DMS153 treated with DMSO at 0.1 percent for 48 hours (cell line): ENCODE measurements around the gene NDST3.
A peak's percentile ranks its signal among the peaks of the same experiment; 100 is the strongest.
"Not testable (repeated sequence)": the region's sequence is repeated elsewhere in the genome, so short reads cannot be mapped to it uniquely, and the experiment has no call there.

Source experiments
- DNase-seq: peaks from one replicate; lab custom pipeline; 2025; ENCODE audit not compliant: unreplicated experiment; lab: John Stamatoyannopoulos, UW

NDST3 gene

DNA sequence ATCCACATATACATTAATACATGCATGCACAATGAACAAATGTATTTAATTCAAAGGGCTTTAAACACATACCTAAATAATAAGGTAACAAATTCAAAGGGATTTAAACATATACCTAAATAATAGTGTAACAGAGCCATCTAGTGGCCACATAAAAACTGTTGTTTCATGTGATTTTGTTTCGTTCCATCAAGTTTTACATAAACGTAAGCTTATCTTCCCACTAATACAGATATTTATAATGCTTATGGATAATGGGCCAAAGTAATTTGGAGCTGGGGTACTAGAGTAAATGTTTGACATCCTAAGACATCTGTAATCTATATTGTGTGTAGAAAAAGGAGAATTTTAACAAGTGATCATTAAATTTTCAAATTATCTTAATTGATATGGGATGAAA is 236.2 kb downstream of the NDST3 start:
- DNase-seq = peak; percentile 31

DNA sequence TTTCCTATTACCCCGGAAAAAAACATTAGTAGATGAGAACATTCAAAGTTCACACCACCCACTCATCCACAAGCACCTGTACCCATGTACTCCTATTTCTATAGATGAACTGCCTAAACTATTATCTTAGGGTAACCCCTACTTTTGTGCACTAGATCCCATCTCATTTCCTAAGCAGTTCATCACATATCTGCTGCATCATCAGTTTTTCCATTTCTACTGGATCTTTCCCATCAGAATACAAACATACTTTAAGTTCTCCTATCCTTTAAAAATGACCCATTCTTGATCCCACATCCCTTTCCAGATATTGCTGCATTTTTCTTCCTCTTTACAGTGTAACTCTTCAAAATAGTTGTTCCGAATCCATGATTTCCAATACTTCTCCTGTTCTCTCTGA is 237.5 kb downstream of the NDST3 start:
- no peak for DNase-seq

DNA sequence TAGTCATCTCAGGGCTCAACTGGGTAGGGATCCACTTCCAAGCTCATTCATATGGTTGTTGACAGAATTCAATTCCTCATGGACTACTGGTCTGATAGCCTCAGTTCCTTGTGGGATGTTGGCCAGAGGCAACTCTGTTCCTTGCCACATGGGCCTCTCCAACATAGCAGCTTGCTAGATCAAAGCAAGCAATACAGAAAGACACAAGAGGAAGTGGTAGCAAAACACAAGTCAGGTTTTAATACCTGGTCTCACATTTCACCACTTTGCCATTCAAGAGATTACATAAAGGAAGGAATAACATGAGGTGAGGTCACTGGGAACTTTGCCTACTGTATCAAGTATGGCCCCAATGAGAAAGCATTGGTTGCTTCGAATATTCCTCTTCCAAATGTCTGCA is 239.4 kb downstream of the NDST3 start:
- no peak for DNase-seq

DNA sequence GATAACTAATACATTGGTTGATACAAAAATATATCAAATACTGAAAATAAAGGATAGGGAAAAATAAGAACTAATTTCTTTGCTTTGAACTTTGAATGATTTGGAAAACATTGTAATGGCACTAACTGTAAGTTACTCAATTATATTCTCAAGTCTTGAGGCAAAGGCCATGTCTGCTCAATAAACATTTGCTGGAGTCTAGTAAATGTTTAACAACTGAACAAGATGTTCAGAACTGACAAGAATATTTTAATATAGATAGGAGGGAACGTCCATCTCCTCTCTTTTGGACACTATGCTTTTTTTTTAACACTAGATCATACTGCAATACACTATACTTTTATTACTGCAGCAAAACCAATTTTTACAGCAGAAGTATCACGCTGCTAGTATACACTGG is 242.3 kb downstream of the NDST3 start:
- no peak for DNase-seq

DNA sequence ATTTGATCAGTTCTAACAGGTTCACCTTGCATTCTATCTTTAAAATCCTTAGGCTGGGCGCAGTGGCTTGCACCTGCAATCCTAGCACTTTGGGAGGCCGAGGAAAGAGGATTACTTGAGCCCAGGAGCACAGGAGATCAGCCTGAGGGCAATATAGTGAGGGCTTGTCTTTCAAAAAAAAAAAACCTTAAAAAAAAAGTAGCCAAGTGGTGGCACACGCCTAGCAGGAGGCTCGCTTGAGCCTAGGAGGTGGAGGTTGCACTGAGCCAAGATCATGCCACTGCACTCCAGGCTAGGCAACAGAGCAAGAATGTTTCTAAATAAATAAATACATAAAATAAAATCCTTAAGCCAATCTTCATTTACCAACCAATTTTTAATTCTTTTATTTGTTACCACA is 243.0 kb downstream of the NDST3 start:
- no peak for DNase-seq

DNA sequence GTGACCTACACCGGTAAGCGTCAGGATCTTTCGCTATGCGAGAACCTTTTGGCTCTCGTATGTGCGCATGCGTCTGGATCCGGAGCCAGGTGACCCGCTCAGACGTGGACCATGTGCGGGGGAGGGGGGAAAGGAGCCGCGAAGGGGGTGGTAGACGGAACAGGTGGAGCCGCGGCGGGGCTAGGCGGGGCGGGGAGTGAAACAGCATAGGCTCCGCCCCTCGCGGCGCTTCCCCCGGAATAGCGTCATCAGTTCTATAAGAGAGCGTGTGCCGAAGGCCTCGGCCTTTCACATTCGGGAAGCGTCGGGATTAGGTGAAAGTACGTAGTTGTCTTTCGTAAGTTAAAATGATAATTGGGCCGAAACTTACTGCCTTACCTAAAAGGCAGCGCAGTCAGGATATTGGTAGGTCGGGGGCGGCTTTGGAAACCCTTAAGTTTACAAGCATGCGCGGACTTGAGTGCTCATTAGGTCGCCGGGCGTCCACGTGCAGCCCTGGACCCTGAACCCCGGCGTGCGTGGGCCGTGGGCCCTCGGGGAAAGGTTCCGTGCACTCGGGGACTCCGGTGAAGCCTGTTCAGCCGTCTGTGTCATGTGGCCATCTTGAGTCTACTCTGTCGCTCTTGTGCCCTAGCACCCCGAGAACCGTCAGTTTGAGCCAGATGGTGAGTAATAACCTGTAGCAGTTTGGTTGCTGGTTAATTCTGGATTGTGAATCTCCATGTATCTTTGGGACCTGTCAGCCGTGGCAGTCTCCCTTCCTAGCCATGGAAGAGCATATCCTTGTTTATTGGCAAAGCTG is 244.4 kb downstream of the NDST3 start:
- DNase-seq = peak; percentile 93

DNA sequence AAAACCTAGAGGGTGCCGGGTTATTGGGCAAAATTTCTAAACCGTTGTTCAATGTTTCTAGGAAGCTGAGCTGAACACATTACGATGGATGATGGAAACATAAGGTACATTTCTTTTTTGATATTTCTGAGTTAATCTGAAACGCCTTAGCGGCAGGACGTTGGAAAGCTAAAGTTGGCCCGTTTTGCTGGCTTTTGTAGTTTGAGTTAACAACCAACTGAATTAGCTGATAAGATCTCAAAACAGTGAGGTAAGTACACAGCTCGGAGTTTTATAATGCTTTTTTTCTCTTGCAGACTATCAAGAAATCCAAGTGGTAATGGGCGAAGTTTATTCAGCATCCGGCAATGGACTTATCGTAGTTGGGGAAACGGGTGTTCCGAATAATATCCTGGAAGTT is 245.0 kb downstream of the NDST3 start:
- no peak for DNase-seq

DNA sequence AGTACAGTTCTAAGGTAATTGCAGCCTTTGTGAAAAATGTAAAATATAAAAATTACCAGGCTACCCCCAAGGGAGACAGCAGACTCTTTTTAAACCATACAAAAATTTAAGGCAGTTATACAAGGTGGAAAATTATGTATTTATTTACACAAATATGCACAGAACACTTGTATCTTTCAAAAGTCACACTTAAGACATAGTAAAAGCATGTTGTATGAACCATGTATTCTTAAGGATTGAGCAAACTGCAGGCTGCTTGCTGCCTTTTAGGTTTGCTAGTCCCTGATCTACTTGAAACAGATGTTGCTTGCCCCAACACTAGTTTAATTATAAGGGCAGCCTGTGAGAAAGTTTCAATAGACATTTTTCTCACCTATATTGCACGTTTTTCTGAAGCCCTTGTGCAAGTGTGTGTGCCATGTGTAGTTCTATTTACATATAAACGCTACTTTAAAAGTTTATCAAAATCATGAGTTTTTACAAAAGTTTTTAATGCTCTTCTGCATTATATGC is 245.7 kb downstream of the NDST3 start:
- no peak for DNase-seq

DNA sequence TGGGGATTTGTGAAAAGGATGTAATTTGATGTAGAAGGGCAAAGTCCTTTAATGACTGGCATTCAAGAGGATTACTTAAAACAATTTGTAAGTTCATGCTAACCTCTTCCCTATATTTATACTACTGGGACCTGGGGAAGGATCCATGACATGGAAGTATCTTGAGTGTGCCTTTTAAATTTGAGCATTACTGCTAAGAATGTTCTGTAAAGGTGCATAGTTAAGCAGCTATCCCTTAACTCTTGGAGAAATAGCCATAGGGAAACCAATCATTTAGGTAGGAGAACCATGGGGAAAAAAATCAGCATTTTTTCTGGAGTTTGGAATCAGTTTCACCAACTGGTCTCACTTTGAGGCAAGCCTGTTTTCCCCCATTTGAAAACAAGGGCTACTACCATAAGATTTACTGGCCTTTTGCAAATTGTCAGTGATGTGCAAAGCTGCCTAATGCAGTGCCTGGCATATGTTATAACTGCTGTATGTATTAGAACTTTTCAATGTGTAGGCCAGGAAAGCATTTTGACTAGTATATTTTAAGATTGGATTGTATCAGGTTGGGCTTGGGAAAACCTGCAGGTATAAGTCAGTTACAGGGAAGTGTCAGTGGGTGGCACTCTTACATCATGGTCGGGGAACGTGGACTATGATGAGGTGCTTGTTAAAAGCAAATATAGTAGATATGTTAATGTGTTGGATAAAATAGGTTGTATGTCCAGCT is 246.4 kb downstream of the NDST3 start:
- DNase-seq = peak; percentile 47

DNA sequence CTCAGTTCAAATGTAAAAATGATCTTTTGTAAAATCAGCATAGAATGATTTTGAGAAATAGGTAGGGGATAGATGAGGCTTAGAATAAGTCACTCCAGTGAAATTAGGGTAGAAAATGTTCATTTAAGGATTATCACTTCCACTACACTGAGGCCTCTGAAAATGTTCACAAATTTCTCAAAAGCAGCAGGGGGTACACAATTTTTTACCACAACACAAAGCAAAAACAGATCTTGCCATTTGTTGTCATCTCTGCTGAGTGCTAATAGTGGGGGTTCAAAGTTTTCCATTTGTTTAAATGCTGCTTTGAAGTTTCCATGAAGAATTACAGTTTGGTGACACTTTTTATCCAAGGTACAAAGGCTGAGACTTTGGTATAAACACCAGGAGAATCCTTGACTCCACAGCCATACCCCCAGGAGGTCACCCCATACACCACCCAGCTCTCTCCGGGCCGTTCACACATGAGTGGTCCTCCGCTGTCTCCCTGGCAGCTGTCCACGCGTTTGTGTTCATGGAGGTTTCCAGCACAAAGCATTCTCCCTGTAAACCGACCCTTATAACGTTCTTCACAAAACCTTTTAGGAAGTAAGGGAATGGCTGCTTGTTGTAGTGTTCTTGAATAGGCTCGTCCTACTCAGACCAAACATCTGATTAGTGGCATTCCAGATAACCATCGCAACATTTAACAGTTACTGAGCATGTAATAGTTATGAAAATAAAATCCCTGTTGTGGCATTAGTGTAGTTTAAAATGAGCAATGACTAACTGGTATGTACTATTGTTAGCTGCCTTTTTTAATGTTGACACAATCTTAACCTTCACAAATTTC is 247.5 kb downstream of the NDST3 start:
- no peak for DNase-seq

DNA sequence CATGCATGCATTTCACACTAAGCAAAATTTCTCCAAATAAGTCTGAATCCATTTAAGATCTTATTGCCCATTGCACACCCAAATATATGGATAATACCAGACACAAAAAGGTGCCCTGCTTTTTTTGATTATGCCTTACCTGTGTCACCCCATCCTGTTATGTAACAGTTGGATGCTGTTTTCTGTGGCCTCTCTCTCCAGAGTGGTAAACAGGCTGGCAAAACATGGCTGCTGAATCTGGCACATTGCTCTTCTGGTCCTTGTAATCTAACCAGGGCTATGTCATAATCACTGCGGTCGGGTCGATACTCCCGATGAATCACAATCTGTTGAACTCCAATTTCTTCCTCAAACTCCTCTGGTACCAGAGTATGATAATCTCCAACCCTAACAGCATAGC is 248.4 kb downstream of the NDST3 start:
- DNase-seq = no peak

DNA sequence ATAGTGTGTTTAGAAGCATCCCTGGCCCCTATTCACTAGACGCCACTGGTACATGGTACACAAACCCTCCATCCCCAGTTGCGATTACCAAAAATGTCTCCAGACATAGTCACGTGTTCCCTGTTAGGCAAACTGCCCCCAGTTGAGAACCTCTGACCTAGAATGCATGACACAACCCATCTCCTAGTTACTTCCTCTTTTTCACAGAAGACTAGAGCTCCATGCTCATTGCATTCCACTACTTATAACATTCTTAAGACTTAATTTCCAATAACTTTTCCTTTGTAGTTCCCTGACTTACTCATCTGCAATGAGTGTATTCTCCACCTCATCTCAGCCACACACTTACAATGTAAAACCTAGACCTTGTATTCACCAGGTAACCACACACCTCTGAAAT is 249.9 kb downstream of the NDST3 start:
- no peak for DNase-seq

DNA sequence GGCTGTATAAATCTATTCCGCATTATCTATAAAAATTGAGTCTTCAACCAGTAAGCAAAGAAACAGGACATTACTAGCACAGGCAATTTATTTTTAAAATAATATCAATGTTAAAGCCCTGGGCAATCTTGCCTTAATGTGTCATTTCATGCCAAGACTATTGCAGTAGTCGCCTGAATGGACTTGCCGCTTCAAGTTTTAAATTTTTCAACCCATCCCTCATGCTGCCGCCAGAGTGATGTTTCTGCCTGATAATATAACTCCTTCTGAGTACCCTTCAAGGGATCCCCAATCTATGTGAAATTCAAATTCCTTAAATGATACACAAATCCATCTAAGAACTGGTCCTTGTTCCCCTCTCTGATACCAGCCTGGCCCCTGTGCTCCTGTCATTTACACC is 251.6 kb downstream of the NDST3 start:
- no peak for DNase-seq

DNA sequence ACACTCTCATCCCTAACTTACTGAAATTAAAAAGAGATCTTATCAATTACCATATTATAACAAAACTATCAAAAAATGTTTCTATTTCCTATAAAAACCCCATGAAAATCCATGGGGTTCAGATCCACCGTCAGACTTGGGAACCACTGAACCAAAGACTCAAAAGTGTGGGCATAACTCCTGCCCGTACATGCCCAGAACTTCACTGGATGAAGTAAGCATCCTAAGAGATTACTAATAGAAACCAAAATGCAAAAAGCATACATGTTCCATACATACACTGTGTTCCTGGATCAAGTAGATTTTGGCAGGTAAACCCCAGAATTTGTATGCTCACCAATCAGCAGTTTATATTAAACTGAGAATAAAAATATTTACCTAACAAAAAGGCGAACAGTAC is 252.4 kb downstream of the NDST3 start:
- DNase-seq = no peak

DNA sequence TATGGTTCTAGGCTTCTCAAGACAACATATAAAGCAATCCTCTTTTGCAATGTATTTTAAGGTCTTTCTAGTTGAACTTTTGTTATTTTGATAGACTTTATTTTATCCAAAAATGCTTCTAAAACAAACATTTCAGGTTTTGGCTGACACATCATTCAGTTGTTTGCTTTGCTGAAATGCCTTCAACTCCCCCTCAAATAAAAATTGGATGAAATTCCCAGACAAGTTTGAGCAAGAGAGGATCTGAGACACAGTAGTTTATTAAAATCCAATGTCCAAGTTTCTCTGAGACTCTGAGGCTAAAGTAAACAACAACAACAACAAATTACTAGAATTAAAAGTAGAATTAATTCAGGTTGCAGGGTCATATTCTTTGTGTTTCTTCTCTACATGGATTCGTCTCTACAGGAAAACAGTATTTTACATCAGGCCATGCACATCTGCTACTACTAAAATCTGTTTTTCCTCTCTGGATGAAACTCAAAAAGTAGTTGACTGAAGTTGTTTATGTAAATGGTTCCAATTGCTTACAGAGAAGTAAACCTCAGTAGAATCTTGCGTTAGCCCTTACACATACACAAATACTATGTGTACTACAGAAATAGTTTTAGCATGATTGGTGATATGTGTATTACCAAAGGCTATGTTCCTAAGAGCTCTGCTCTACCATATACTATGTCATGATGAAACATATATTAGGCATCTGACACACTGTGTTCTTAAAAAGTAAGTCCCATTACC is 253.6 kb downstream of the NDST3 start:
- DNase-seq = no peak

DNA sequence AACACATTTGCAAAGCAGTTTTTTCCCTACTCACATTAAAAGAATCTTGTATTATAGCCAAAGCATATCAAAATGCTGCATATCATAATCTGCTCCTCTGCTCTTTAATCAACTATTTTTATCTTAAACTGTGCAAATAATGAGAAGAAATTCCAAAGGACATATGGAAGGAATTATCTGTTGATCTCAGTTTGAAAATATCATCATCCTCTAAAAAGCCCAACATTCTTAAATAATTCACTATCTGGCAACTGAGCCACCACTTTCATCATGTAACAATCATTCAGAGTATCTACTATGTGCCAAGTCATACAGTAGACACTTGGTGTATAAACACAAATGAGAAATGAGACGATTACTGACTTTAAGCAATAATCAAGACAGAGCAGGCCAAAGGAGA is 255.5 kb downstream of the NDST3 start:
- DNase-seq = no peak

DNA sequence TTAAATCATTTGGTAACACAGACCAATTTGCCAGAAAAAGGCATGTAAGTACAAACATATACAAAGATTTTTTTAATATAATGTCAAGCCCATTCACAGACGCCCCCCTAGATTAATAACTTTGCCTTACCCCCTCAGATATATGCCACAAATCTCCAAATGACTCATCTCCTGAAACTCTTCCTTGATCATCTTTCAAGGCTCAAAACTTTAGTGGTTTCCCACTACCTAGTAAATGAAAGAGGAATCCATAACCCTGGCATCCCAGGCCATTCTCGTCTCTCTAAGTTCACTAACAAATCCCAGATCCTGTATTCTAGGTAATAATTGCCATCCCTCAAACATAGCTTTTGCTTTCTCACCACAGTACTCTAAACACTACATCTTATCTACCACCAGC is 256.7 kb downstream of the NDST3 start:
- DNase-seq = no peak

DNA sequence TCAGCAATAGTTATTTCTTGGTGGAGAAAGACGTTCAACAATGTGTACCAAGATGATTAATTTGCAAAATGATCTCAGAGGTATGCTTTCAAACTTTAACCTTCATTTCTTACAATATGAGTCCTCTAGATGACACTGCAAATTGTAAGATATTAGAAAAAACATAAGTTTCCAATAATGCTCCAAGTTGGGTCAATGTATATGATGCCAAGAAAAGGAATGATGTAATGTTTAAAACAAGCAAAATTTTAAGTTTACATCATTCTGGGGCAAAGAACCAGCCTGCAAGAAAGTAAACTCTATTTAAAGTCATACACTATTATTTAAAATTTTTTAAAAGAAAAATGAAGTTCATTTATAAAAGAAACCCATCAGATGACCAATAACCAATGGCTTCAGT is 262.4 kb downstream of the NDST3 start:
- DNase-seq = no peak

DNA sequence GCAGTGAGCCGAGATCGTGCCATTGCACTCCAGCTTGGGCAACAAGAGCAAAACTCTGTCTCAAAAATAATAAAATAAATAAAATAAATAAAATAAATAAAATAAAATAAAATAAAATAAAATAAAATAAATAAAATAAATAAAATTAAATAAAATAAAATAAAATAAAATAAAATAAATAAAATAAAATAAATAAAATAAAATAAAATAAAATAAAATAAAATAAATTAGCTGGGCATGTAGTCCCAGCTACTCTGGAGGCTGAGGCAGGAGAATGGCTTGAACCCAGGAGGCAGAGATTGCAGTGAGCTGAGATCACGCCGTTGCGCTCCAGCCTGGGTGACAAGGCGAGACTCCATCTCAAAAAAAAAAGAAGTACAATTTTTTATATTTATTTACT is 265.3 kb downstream of the NDST3 start:
- DNase-seq = not testable (repeated sequence)

DNA sequence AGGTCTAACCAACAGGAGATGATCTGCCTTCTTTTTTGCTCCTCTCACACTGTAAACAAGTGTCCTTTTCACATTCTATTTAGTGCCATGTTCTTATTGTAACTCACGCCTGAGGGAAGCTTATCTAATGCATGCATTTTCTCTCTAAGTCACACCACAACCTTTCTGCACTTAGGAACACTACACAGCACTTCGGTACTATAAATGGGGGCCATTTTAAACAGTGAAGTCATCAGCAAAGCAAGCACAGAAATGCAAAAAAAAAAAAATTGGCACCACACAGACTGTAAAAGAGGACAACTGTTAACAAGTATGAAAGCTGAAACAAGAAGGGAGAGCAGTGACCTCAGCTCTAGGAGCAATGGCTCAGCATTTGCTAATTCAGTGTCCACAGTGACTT is 273.4 kb downstream of the NDST3 start:
- no peak for DNase-seq
